HepG2 (cell line): ENCODE data around the gene MTA2. TPM values are rescaled to one million over a fixed set of nuclear protein-coding genes. Genes with fewer than 3 reads are reported as not detected.
A peak's percentile ranks its signal among the peaks of the same experiment; 100 is the strongest.
"Not testable (repeated sequence)": the region's sequence is repeated elsewhere in the genome, so short reads cannot be mapped to it uniquely, and the experiment has no call there.

ENCODE experiments used
- ATAC-seq: fragments of 200-7000 bp; cut with Tn5 transposase; 3 replicates; pipeline ENCODE4 v1.9.1; 2020; ENCODE audit warnings: mild to moderate bottlenecking, moderate library complexity
- BruUV-seq: library from RNA; stranded (reverse); fragments of 400-500 nt; replicated peaks from 2 replicates; lab custom pipeline; 2021; lab: Mats Ljungman, UMichigan
- CTCF ChIA-PET: fragments of 300-600 bp; formaldehyde crosslinking; extraction: SDS; loops from one replicate; lab custom pipeline; 2021; ENCODE audit warnings: low total read pairs, inconsistent platforms, low intra/inter-chr PET ratio; lab: Yijun Ruan, JAX
- POLR2A ChIA-PET: fragments of 350-600 bp; sonication (Branson Sonifier 250); formaldehyde crosslinking; loops from one replicate; lab custom pipeline; 2020; ENCODE audit warnings: antibody characterized with exemption, inconsistent platforms; lab: Yijun Ruan, JAX
- DNase-seq: peaks from one replicate; pipeline ENCODE4 v3.0.0-alpha.2; 2015; ENCODE audit warnings: low spot score
- FAIRE-seq: peaks from 3 replicates; lab custom pipeline; 2011; peaks lifted over from hg19 to GRCh38; lab: Jason Lieb, UNC
- H2AFZ ChIP-seq: one replicate; pipeline ENCODE4 v1.6.1; 2011; ENCODE audit warnings: low read length, inconsistent platforms
- H3K27ac ChIP-seq: fragments of 300-600 bp; 3 replicates; pipeline ENCODE4 v1.8.0; 2011; ENCODE audit warnings: mixed run types, mild to moderate bottlenecking, mixed read lengths, low read length, inconsistent platforms; ENCODE audit not compliant: insufficient read depth; ENCODE audit errors: extremely low read length
- H3K27me3 ChIP-seq, 2 experiments: fragments of 200-600 bp in 1 of 2; 2 replicates in 1 of 2; 3 replicates in 1 of 2; pipeline versions ENCODE4 v1.6.0 to v1.8.0; 2011; ENCODE audit warnings: low read length in 2 of 2, mild to moderate bottlenecking in 2 of 2, moderate library complexity in 2 of 2, inconsistent platforms in 1 of 2; ENCODE audit not compliant: insufficient read depth in 2 of 2, control insufficient read depth in 1 of 2
- H3K36me3 ChIP-seq, 2 experiments: fragments of 200-600 bp in 1 of 2; replicated peaks in 1 of 2; 2 replicates in 1 of 2; 3 replicates in 1 of 2; pipeline versions ENCODE4 v1.5.1 to v1.8.0; 2011; ENCODE audit warnings: low read length in 2 of 2, inconsistent platforms in 1 of 2; ENCODE audit not compliant: insufficient read depth in 2 of 2, control insufficient read depth in 1 of 2
- H3K4me1 ChIP-seq: 2 replicates; pipeline ENCODE4 v1.5.1; 2012; ENCODE audit warnings: low read length, inconsistent platforms; ENCODE audit not compliant: insufficient read depth
- H3K4me2 ChIP-seq: 2 replicates; pipeline ENCODE4 v1.6.0; 2011; ENCODE audit warnings: low read depth, low read length, inconsistent platforms
- H3K4me3 ChIP-seq, 3 experiments: fragments of 200-600 bp in 1 of 3; sonication (generic), shearing (Covaris generic) in 1 of 3; replicated peaks in 1 of 3; 2 replicates each; pipeline ENCODE4 v1.5.1; 2011 to 2016; ENCODE audit warnings: low read length in 3 of 3, inconsistent platforms in 2 of 3, low read depth in 2 of 3, mild to moderate bottlenecking in 2 of 3, control low read depth in 1 of 3, mixed read lengths in 1 of 3; ENCODE audit not compliant: insufficient read depth in 1 of 3
- H3K79me2 ChIP-seq: one replicate; pipeline ENCODE4 v1.6.1; 2011; ENCODE audit warnings: low read length, inconsistent platforms; ENCODE audit not compliant: insufficient read depth
- H3K9ac ChIP-seq: 2 replicates; pipeline ENCODE4 v1.6.0; 2011; ENCODE audit warnings: mild to moderate bottlenecking, low read depth, low read length, inconsistent platforms; ENCODE audit not compliant: insufficient read depth
- H3K9me3 ChIP-seq: 2 replicates; pipeline ENCODE4 v1.5.1; 2012; ENCODE audit warnings: mild to moderate bottlenecking, low read length
- H4K20me1 ChIP-seq: 2 replicates; pipeline ENCODE4 v1.6.0; 2011; ENCODE audit warnings: inconsistent platforms, mild to moderate bottlenecking, low read length, moderate library complexity; ENCODE audit not compliant: insufficient read depth
- CBX2 ChIP-seq, 2 experiments: fragments of 200-600 bp in 1 of 2; sonication (generic); formaldehyde crosslinking in 1 of 2; IDR thresholded peaks; 2 replicates each; pipeline versions ENCODE4 v1.7.0 to v1.8.1; 2018 to 2022; ENCODE audit warnings: low read depth in 2 of 2, low read length in 1 of 2, mild to moderate bottlenecking in 1 of 2, missing genetic modification reagents in 1 of 2
- ZBTB33 ChIP-seq: sonication (generic); formaldehyde crosslinking; IDR thresholded peaks from 2 replicates; pipeline ENCODE4 v1.4.0; 2020; ENCODE audit warnings: missing genetic modification reagents
- ZNF770 ChIP-seq: sonication (generic); formaldehyde crosslinking; IDR thresholded peaks from 2 replicates; pipeline ENCODE4 v1.5.0; 2020; ENCODE audit warnings: mild to moderate bottlenecking, missing genetic modification reagents
- WGBS: methylation state at CpG from one replicate; pipeline ENCODE4 v1.1.6; 2017; ENCODE audit warnings: low lambda C conversion rate; 5-methylcytosine and 5-hydroxymethylcytosine counted together
- in situ Hi-C: cut with HindIII; loops from 2 replicates; pipeline ENCODE4 v1.10.0; 2017; ENCODE audit warnings: low pct_unique_long_range_greater_than_20kb; ENCODE audit not compliant: extremely low pct_ligation_motif_present
- intact Hi-C: fragments of 100-400 bp; cut with micrococcal nuclease; formaldehyde crosslinking; loops from one replicate; pipeline ENCODE4 v1.10.0; 2022; ENCODE audit not compliant: unreplicated experiment
- polyA plus RNA-seq, 8 experiments: library from polyadenylated mRNA; depleted of rRNA in 3 of 8; stranded (reverse) in 7 of 8; unstranded in 1 of 8; fragments of >200 nt; fragmentation: Illumina TruSeq in 4 of 8; extraction: Trizol in 4 of 8; gene quantifications; 2 replicates each; pipeline versions ENCODE4 v1.2.1 to v1.2.3, GENCODE V29; 2011 to 2016; ENCODE audit warnings: low read depth in 4 of 8, missing spikeins in 1 of 8, mixed read lengths in 1 of 8; ENCODE audit not compliant: insufficient read depth in 1 of 8
- total RNA-seq, 5 experiments: library from RNA; depleted of rRNA; stranded (reverse); fragments of >200 nt; fragmentation: Illumina TruSeq; extraction: Trizol; gene quantifications; 2 replicates each; pipeline ENCODE4 v1.2.3, GENCODE V29; 2016; ENCODE audit warnings: low read depth in 1 of 5

The MTA2 gene
- total and polyA plus RNA-seq, 2 of the 13 experiments (the other 11 are each of a cell fraction or from before 2014, with no cell fraction given), result 14.0 to 70.0 TPM

- TF ChIP-seq CBX2 (IDR thresholded peaks at IDR 0.05; ENCODE audit: low read depth, low read length) (no peak), CBX2 (CRISPR knock-in tag; IDR thresholded peaks at IDR 0.05; ENCODE audit: low read depth) (0 out of 2 replicates have a peak, but pooled peaks have one; percentile 9)
These were observed at the start of gene MTA2 (continued) for GRCh38 chr11:62601372-62602140.

- H3K27me3 ChIP-seq, H4K20me1 ChIP-seq, DNase-seq, H3K4me3 ChIP-seq, H3K4me2 ChIP-seq, FAIRE-seq, BruUV-seq, H3K9me3 ChIP-seq, H3K27ac ChIP-seq, H2AFZ ChIP-seq, CTCF ChIA-PET, in situ Hi-C loops, H3K9ac ChIP-seq, ATAC-seq: not testable (repeated sequence)
- TF ChIP-seq ZNF770, result peak; percentile 58
- peak; percentile 69 for TF ChIP-seq ZBTB33
- H3K36me3 ChIP-seq, result peaks cover 4 to 14% of the 10 kb centered on the region in 2 experiments; a peak in 3 of 5 replicates
- H3K4me1 ChIP-seq, result peaks cover 40% of the 10 kb centered on the region
- WGBS, result 95% methylated on average over 12 of the region's 12 CpGs
- H3K79me2 ChIP-seq, result peaks cover 31% of the 10 kb centered on the region
- POLR2A ChIA-PET, result interaction anchor here (1.0 to 1.4 kb wide), 3 partner anchors 19 to 76 kb away, joined by 3 to 5 read pairs (median 4); partner anchors contain the start of genes EEF1G and UQCC3
- intact Hi-C loops, result loop anchor here (5.0 kb wide), 2 partner anchors 38 to 58 kb away; partner anchors contain the start of genes EML3, ROM1 and TUT1
These were observed 48.6 kb upstream of the MTA2 start for GRCh38 chr11:62650283-62650682.
